Spleen (tissue), 11 donors: ENCODE results near the gene FOXK2. TPM values are rescaled to one million over a fixed set of nuclear protein-coding genes. Genes with fewer than 3 reads are reported as not detected.

Experiments used
- DNase-seq: peaks from one replicate; pipeline ENCODE4 v3.0.0-alpha.2; 2020
- H3K27ac ChIP-seq, 8 donors: fragments of 200-600 bp; sonication (generic) in 7 of 8; 1 replicate in 4 of 8; 2 replicates in 4 of 8; pipeline versions ENCODE4 v1.5.0 to v1.8.0; 2016 to 2021; ENCODE audit warnings: inconsistent platforms in 4 of 8, mild to moderate bottlenecking in 4 of 8, moderate library complexity in 1 of 8
- H3K27me3 ChIP-seq, 7 donors: fragments of 200-600 bp; sonication (generic) in 6 of 7; replicated peaks in 1 of 7; 1 replicate in 4 of 7; 2 replicates in 3 of 7; pipeline versions ENCODE4 v1.5.0 to v1.8.0; 2016 to 2021; ENCODE audit warnings: inconsistent platforms in 3 of 7, mild to moderate bottlenecking in 1 of 7
- H3K36me3 ChIP-seq, 6 donors: fragments of 200-600 bp; sonication (generic) in 5 of 6; 1 replicate in 4 of 6; 2 replicates in 2 of 6; pipeline versions ENCODE4 v1.5.0 to v1.8.0; 2016 to 2021; ENCODE audit warnings: inconsistent platforms in 2 of 6
- H3K4me1 ChIP-seq, 6 donors: fragments of 200-600 bp; sonication (generic) in 5 of 6; 1 replicate in 3 of 6; 2 replicates in 3 of 6; pipeline versions ENCODE4 v1.5.0 to v1.8.0; 2016 to 2021; ENCODE audit warnings: inconsistent platforms in 3 of 6
- H3K4me3 ChIP-seq, 8 donors: fragments of 200-600 bp; sonication (generic) in 7 of 8; 1 replicate in 4 of 8; 2 replicates in 4 of 8; pipeline versions ENCODE4 v1.5.0 to v1.8.0; 2016 to 2021; ENCODE audit warnings: inconsistent platforms in 4 of 8, mild to moderate bottlenecking in 4 of 8, moderate library complexity in 2 of 8
- H3K9me3 ChIP-seq, 8 donors: fragments of 200-600 bp; sonication (generic) in 7 of 8; 1 replicate in 4 of 8; 2 replicates in 4 of 8; pipeline versions ENCODE4 v1.5.0 to v1.8.0; 2016 to 2021; ENCODE audit warnings: inconsistent platforms in 4 of 8
- CTCF ChIP-seq, 11 experiments: fragments of 200-600 bp in 7 of 11; fragments of 450-650 bp in 4 of 11; sonication (generic) in 4 of 11; IDR thresholded peaks in 8 of 11; conservative IDR thresholded peaks in 3 of 11; 1 replicate in 7 of 11; 2 replicates in 4 of 11; pipeline versions ENCODE4 v1.4.0 to v1.8.0; 2016 to 2021; ENCODE audit warnings: antibody characterized with exemption in 11 of 11, inconsistent platforms in 4 of 11, mild to moderate bottlenecking in 1 of 11
- POLR2A ChIP-seq, 3 donors: fragments of 450-650 bp; IDR thresholded peaks; one replicate each; pipeline ENCODE4 v1.5.1; 2017; ENCODE audit warnings: antibody characterized with exemption in 3 of 3, mild to moderate bottlenecking in 1 of 3
- POLR2AphosphoS5 ChIP-seq, 3 donors: sonication (generic); formaldehyde crosslinking; IDR thresholded peaks; one replicate each; pipeline ENCODE4 v1.5.1; 2017; ENCODE audit warnings: antibody characterized with exemption in 3 of 3
- WGBS, 5 donors: extraction: QIAGEN DNeasy Blood & Tissue Kit in 3 of 5; methylation state at CpG; one replicate each; pipeline versions ENCODE4 v1.1.5 to v1.1.7; 2013 to 2018; 5-methylcytosine and 5-hydroxymethylcytosine counted together
- intact Hi-C: fragments of 100-400 bp; cut with DNase I; formaldehyde crosslinking; loops from one replicate; pipeline ENCODE4 v1.15.0; 2023; ENCODE audit warnings: low total_unique reads
- polyA plus RNA-seq, 3 donors: library from polyadenylated mRNA; stranded (reverse); fragments of 200-250 nt; gene quantifications; one replicate each; pipeline ENCODE4 v1.2.1, GENCODE V29; 2013
- total RNA-seq, 7 donors: library from RNA; depleted of rRNA in 3 of 7; stranded (reverse); fragments of >200 nt in 3 of 7; fragmentation: NEBNext Ultra II Directional in 4 of 7; extraction: Animal tissue kit (Norgen Biotek cat#: 25700) in 4 of 7; gene quantifications; one replicate each; pipeline versions ENCODE4 v1.1.0 to v1.2.1, GENCODE V29; 2016 to 2021
- donor health status: healthy with polysubstance abuse.
- donor health status: DM: no; HTN: no; CAD: no; lungs with moderate emphysema.
- donor health status: DM: no; HTN: no; CAD: no.
- donor health status: Bipolar disorder and iron deficiency.
- donor health status: healthy.
- donor health status: DM: no; HTN: no; CAD: no.
- donor health status: DM: yes; HTN: yes; CAD: no.

FOXK2 gene
- total and polyA plus RNA-seq, 10 donors: 10.4 to 55.1 (median 45.2) TPM

GRCh38 chr17:82588266-82589175 lies 69.0 kb downstream of the FOXK2 start:
- Histone ChIP-seq H3K4me1 (peaks cover 12 to 53% (median 34%) of the 10 kb centered on the region in 6 donors), H3K27me3 (no peaks in the 10 kb centered on the region), H3K36me3 (peaks cover 0 to 53% (median 23%) of the 10 kb centered on the region in 6 donors), H3K9me3 (no peaks in the 10 kb centered on the region), H3K27ac (peak overlapping the region in 4 of 8 donors; percentile 44 to 95 (median 80)), H3K4me3 (no peak overlapping the region)
- TF ChIP-seq POLR2AphosphoS5 (IDR thresholded peaks at IDR 0.05) (no peak), POLR2A (IDR thresholded peaks at IDR 0.05) (no peak), CTCF (IDR thresholded peaks at IDR 0.05 in 8 of 11, conservative IDR thresholded peaks at IDR 0.05 in 3 of 11) (no peak)
- intact Hi-C loops: no loop called here
- 93 to 97% (median 95%) methylated on average over 23 to 27 of the region's 27 CpGs for WGBS, 5 donors
- DNase-seq: no peak

- DNase-seq: no peak
- H3K36me3 ChIP-seq: peaks cover 0 to 43% (median 17%) of the 10 kb centered on the region in 6 donors
- no peak overlapping the region for H3K4me3 ChIP-seq
- intact Hi-C loops: no loop called here
- no peaks in the 10 kb centered on the region for H3K9me3 ChIP-seq
- H3K27ac ChIP-seq: peak overlapping the region in 5 of 8 donors; percentile 44 to 95 (median 65)
- H3K4me1 ChIP-seq: peaks cover 17 to 66% (median 47%) of the 10 kb centered on the region in 6 donors
- no peaks in the 10 kb centered on the region for H3K27me3 ChIP-seq
- 87 to 93% (median 90%) methylated on average over 6 of the region's 6 CpGs for WGBS, 5 donors
- TF ChIP-seq CTCF (IDR thresholded peaks at IDR 0.05 in 8 of 11, conservative IDR thresholded peaks at IDR 0.05 in 3 of 11): no peak
- TF ChIP-seq POLR2AphosphoS5 (IDR thresholded peaks at IDR 0.05): no peak
These were observed 70.3 kb downstream of the FOXK2 start for GRCh38 chr17:82589851-82590180.

GRCh38 chr17:82590216-82590615 lies 70.7 kb downstream of the FOXK2 start:
- DNase-seq: no peak
- TF ChIP-seq POLR2A (IDR thresholded peaks at IDR 0.05) (no peak), POLR2AphosphoS5 (IDR thresholded peaks at IDR 0.05) (no peak), CTCF (IDR thresholded peaks at IDR 0.05 in 8 of 11, conservative IDR thresholded peaks at IDR 0.05 in 3 of 11) (no peak)
- peak overlapping the region in 6 of 8 donors; percentile 5 to 95 (median 69) for H3K27ac ChIP-seq
- H3K4me3 ChIP-seq: no peak overlapping the region
- intact Hi-C loops: no loop called here
- no peaks in the 10 kb centered on the region for H3K9me3 ChIP-seq
- peaks cover 17 to 70% (median 50%) of the 10 kb centered on the region in 6 donors for H3K4me1 ChIP-seq
- WGBS, 5 donors: 86 to 94% (median 90%) methylated on average over 6 of the region's 6 CpGs
- H3K27me3 ChIP-seq: no peaks in the 10 kb centered on the region
- peaks cover 0 to 43% (median 16%) of the 10 kb centered on the region in 6 donors for H3K36me3 ChIP-seq

GRCh38 chr17:82590881-82591539 lies 71.5 kb downstream of the FOXK2 start:
- 49 to 70% (median 67%) methylated on average over 10 to 17 of the region's 17 CpGs for WGBS, 5 donors
- Histone ChIP-seq H3K36me3 (peaks cover 0 to 43% (median 16%) of the 10 kb centered on the region in 6 donors), H3K27ac (peak overlapping the region; percentile 86 to 96 (median 94)), H3K4me1 (peaks cover 17 to 77% (median 54%) of the 10 kb centered on the region in 6 donors), H3K4me3 (no peak overlapping the region), H3K27me3 (no peaks in the 10 kb centered on the region), H3K9me3 (no peaks in the 10 kb centered on the region)
- no peak for DNase-seq
- intact Hi-C loops: no loop called here
- TF ChIP-seq POLR2AphosphoS5 (IDR thresholded peaks at IDR 0.05) (peak in 2 of 3 donors; percentile 28 to 44), POLR2A (IDR thresholded peaks at IDR 0.05) (no peak)
